Upper lobe of right lung (tissue), 1 donor: ENCODE measurements around the gene PLSCR4. TPM values are rescaled to one million over a fixed set of nuclear protein-coding genes. Genes with fewer than 3 reads are reported as not detected.
A peak's percentile ranks its signal among the peaks of the same experiment; 100 is the strongest.

Experiments
- ATAC-seq: fragments of 200-7000 bp; cut with Tn5 transposase; one replicate; pipeline ENCODE4 v1.9.1; 2020; ENCODE audit warnings: mild to moderate bottlenecking, moderate library complexity
- DNase-seq: peaks from one replicate; pipeline ENCODE4 v3.0.0-alpha.2; 2020
- H3K27ac ChIP-seq: fragments of 200-600 bp; one replicate; pipeline ENCODE4 v1.8.0; 2022
- H3K27me3 ChIP-seq: fragments of 200-600 bp; one replicate; pipeline ENCODE4 v1.8.0; 2022; ENCODE audit warnings: mild to moderate bottlenecking
- H3K36me3 ChIP-seq: fragments of 200-600 bp; one replicate; pipeline ENCODE4 v1.8.0; 2022
- H3K4me1 ChIP-seq: fragments of 200-600 bp; one replicate; pipeline ENCODE4 v1.8.0; 2022
- H3K4me3 ChIP-seq: fragments of 200-600 bp; one replicate; pipeline ENCODE4 v1.8.0; 2022; ENCODE audit warnings: mild to moderate bottlenecking
- H3K9me3 ChIP-seq: fragments of 200-600 bp; one replicate; pipeline ENCODE4 v1.8.0; 2022
- CTCF ChIP-seq: fragments of 200-600 bp; IDR thresholded peaks from one replicate; pipeline ENCODE4 v1.8.0; 2022; ENCODE audit warnings: antibody characterized with exemption
- intact Hi-C: fragments of 100-400 bp; cut with DNase I; formaldehyde crosslinking; loops from one replicate; pipeline ENCODE4 v1.11.0; 2022
- total RNA-seq: library from RNA; stranded (reverse); fragmentation: NEBNext Ultra II Directional; extraction: Animal tissue kit (Norgen Biotek cat#: 25700); gene quantifications from one replicate; pipeline ENCODE4 v1.2.1, GENCODE V29; 2021
- donor health status: DM: no; HTN: yes; CAD: no; lungs with severe emphysema.

Gene PLSCR4
- total RNA-seq, 1 donor from 2014 or later = 84.1 TPM

- Histone ChIP-seq H3K4me1 (peaks cover 13% of the 10 kb centered on the region), H3K27ac (no peak overlapping the region), H3K9me3 (no peaks in the 10 kb centered on the region), H3K27me3 (no peaks in the 10 kb centered on the region), H3K4me3 (no peak overlapping the region), H3K36me3 (no peaks in the 10 kb centered on the region)
- ATAC-seq = no peak
- TF ChIP-seq CTCF = no peak
- DNase-seq = no peak
- intact Hi-C loops = no loop called here
Observed at GRCh38 chr3:146279013-146279412, 28.1 kb upstream of the PLSCR4 start.

GRCh38 chr3:146277953-146278631 lies 27.2 kb upstream of the PLSCR4 start:
- no peak overlapping the region for H3K27ac ChIP-seq
- ATAC-seq = peak; percentile 41
- no peak for DNase-seq
- intact Hi-C loops = no loop called here
- H3K36me3 ChIP-seq = no peaks in the 10 kb centered on the region
- no peaks in the 10 kb centered on the region for H3K9me3 ChIP-seq
- no peak overlapping the region for H3K4me3 ChIP-seq
- no peaks in the 10 kb centered on the region for H3K27me3 ChIP-seq
- peaks cover 13% of the 10 kb centered on the region for H3K4me1 ChIP-seq
- TF ChIP-seq CTCF = no peak

- DNase-seq (no peak), ATAC-seq (no peak)
- no peak overlapping the region for H3K27ac ChIP-seq
Observed at GRCh38 chr3:146275476-146275875, 24.6 kb upstream of the PLSCR4 start.

GRCh38 chr3:146274833-146275232 lies 23.9 kb upstream of the PLSCR4 start:
- intact Hi-C loops = no loop called here
- no peak overlapping the region for H3K27ac ChIP-seq
- H3K27me3 ChIP-seq = no peaks in the 10 kb centered on the region
- no peak for DNase-seq
- no peak for ATAC-seq
- H3K9me3 ChIP-seq = no peaks in the 10 kb centered on the region
- no peak overlapping the region for H3K4me3 ChIP-seq
- H3K36me3 ChIP-seq = no peaks in the 10 kb centered on the region
- no peak for TF ChIP-seq CTCF
- peaks cover 13% of the 10 kb centered on the region for H3K4me1 ChIP-seq

More at GRCh38 chr3:146275476-146275875, 24.6 kb upstream of the PLSCR4 start:
- H3K27me3 ChIP-seq = no peaks in the 10 kb centered on the region
- H3K4me3 ChIP-seq = no peak overlapping the region
- no peaks in the 10 kb centered on the region for H3K9me3 ChIP-seq
- no peaks in the 10 kb centered on the region for H3K36me3 ChIP-seq
- intact Hi-C loops = no loop called here
- TF ChIP-seq CTCF = no peak
- peaks cover 13% of the 10 kb centered on the region for H3K4me1 ChIP-seq

GRCh38 chr3:146273721-146274407 lies 23.0 kb upstream of the PLSCR4 start:
- Histone ChIP-seq H3K4me3 (no peak overlapping the region), H3K4me1 (peaks cover 9% of the 10 kb centered on the region), H3K36me3 (no peaks in the 10 kb centered on the region), H3K27me3 (no peaks in the 10 kb centered on the region), H3K9me3 (no peaks in the 10 kb centered on the region), H3K27ac (no peak overlapping the region)
- intact Hi-C loops = no loop called here
- TF ChIP-seq CTCF = no peak
- ATAC-seq (no peak), DNase-seq (no peak)
